ENCODE results near the gene TCFL5.

Gene TCFL5

DNA sequence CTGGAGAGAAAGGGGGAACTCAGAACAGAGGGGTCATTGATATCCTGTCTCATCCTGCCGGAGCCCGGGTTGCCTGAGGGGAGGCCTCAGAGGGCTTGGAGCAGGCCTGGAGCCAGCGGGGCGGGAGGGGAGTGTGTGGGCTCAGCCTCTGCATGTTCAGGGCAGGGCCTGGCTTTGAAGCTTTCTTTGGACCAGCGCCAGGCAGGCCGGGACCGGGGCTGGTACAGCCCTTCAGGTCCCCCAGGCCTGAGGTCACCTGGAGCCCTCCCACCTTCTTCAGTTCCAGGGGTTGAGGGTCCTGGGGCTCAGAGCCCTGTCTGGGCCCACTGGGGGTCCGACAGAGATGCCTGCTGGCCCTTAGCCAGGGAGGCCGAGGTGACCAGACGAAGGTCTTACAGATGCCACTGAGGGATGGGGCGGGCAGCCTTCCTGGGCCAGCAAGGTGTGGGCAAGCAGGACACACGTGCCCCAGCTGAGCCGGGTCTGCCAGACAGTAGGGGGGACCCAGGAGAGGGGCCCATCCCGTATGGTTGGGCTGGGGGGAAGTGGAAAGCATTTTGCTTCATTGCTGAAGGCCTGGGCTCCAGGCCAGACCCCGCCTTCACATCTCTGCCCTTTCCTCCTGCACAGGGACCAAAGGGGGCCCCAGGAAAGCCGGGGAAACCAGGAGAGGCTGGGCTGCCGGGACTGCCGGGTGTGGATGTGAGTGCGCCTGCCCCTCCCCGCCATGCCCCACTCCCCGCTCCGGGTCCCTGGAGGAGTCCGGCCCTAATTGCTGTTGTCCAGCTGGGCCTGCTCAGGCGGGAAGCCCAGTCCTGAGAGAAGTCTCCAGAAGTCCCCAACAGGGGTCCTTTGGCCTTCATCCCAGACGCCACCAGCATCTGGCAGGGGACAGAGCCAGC lies 42.8 kb downstream of the TCFL5 start:
- H3K79me2 ChIP-seq (ENCODE audit: insufficient read depth, low read length) = no peaks in the 10 kb centered on the region
- no peak overlapping the region for H3K27ac ChIP-seq (ENCODE audit: low read length)
- H3K4me2 ChIP-seq (ENCODE audit: insufficient read depth, low read length) = no peak overlapping the region
- H3K4me3 ChIP-seq (ENCODE audit: low read depth in 1 of 2, low read length in 2 of 2) = no peak overlapping the region
- no peak overlapping the region for H2AFZ ChIP-seq (ENCODE audit: low read depth, low read length)
- TF ChIP-seq EZH2 (IDR thresholded peaks at IDR 0.05; ENCODE audit: borderline replicate concordance, low read depth, low read length, severe bottlenecking) = no peak
- TF ChIP-seq, protein P1, sequence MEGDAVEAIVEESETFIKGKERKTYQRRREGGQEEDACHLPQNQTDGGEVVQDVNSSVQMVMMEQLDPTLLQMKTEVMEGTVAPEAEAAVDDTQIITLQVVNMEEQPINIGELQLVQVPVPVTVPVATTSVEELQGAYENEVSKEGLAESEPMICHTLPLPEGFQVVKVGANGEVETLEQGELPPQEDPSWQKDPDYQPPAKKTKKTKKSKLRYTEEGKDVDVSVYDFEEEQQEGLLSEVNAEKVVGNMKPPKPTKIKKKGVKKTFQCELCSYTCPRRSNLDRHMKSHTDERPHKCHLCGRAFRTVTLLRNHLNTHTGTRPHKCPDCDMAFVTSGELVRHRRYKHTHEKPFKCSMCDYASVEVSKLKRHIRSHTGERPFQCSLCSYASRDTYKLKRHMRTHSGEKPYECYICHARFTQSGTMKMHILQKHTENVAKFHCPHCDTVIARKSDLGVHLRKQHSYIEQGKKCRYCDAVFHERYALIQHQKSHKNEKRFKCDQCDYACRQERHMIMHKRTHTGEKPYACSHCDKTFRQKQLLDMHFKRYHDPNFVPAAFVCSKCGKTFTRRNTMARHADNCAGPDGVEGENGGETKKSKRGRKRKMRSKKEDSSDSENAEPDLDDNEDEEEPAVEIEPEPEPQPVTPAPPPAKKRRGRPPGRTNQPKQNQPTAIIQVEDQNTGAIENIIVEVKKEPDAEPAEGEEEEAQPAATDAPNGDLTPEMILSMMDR (IDR thresholded peaks at IDR 0.05; ENCODE audit: borderline replicate concordance, extremely low read depth, low read length, poor library complexity, severe bottlenecking) = no peak
- H3K9ac ChIP-seq (ENCODE audit: low read depth, low read length) = no peak overlapping the region
- H3K9me3 ChIP-seq (ENCODE audit: insufficient read depth, low read length, severe bottlenecking) = no peaks in the 10 kb centered on the region
- no peaks in the 10 kb centered on the region for H3K27me3 ChIP-seq (ENCODE audit: insufficient read depth, low read length, poor library complexity)
- ATAC-seq (ENCODE audit: insufficient read depth, low read depth) (no peak), DNase-seq (no peak)
- H3K4me1 ChIP-seq (ENCODE audit: insufficient read depth, low read length) = no peaks in the 10 kb centered on the region
- peaks cover 33% of the 10 kb centered on the region for H4K20me1 ChIP-seq (ENCODE audit: insufficient read depth, low read length)
- H3K36me3 ChIP-seq (ENCODE audit: insufficient read depth, low read length) = peaks cover 4% of the 10 kb centered on the region; the same call in 1 of the 2 replicates

DNA sequence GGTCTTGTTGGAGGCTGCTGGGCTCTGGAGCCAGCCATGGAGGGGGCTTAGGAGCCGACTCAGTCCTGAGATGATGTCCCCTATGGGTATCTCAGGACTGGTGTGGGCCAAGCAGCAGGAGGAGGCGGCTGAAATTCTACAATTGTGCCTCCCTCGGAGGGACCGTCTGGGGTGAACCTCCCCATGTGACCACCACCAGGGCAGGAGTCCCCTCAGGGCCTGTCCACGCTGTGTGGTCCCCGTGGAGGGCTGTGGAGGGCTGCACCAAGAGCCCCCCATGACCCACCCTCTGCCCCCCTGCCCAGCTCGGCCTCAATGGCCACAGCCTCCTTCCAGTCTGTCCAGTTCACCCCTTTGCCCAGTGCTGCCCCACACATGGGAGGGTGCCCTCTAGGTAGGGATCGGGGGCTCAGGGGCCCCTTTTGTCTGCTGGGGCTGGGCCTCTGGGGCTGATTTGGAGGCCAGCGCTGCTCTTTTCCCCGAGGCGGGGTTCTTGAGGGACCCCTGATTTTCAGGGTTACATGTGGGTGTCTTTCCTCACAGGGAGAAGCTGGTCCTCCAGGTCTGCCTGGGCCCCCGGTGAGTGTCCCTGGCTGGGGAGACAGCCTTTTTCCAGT lies 43.5 kb downstream of the TCFL5 start:
- Histone ChIP-seq H3K36me3 (ENCODE audit: insufficient read depth, low read length) (peaks cover 9% of the 10 kb centered on the region), H3K9me3 (ENCODE audit: insufficient read depth, low read length, severe bottlenecking) (no peaks in the 10 kb centered on the region), H3K4me2 (ENCODE audit: insufficient read depth, low read length) (no peak overlapping the region), H2AFZ (ENCODE audit: low read depth, low read length) (no peak overlapping the region), H3K9ac (ENCODE audit: low read depth, low read length) (no peak overlapping the region), H3K79me2 (ENCODE audit: insufficient read depth, low read length) (no peaks in the 10 kb centered on the region), H3K4me3 (ENCODE audit: low read depth in 1 of 2, low read length in 2 of 2) (no peak overlapping the region), H4K20me1 (ENCODE audit: insufficient read depth, low read length) (peaks cover 38% of the 10 kb centered on the region), H3K27me3 (ENCODE audit: insufficient read depth, low read length, poor library complexity) (no peaks in the 10 kb centered on the region), H3K4me1 (ENCODE audit: insufficient read depth, low read length) (no peaks in the 10 kb centered on the region), H3K27ac (ENCODE audit: low read length) (no peak overlapping the region)
- ATAC-seq (ENCODE audit: insufficient read depth, low read depth) (no peak), DNase-seq (no peak)
- TF ChIP-seq, protein P1 (IDR thresholded peaks at IDR 0.05; ENCODE audit: borderline replicate concordance, extremely low read depth, low read length, poor library complexity, severe bottlenecking) = no peak
- no peak for TF ChIP-seq EZH2 (IDR thresholded peaks at IDR 0.05; ENCODE audit: borderline replicate concordance, low read depth, low read length, severe bottlenecking)

DNA sequence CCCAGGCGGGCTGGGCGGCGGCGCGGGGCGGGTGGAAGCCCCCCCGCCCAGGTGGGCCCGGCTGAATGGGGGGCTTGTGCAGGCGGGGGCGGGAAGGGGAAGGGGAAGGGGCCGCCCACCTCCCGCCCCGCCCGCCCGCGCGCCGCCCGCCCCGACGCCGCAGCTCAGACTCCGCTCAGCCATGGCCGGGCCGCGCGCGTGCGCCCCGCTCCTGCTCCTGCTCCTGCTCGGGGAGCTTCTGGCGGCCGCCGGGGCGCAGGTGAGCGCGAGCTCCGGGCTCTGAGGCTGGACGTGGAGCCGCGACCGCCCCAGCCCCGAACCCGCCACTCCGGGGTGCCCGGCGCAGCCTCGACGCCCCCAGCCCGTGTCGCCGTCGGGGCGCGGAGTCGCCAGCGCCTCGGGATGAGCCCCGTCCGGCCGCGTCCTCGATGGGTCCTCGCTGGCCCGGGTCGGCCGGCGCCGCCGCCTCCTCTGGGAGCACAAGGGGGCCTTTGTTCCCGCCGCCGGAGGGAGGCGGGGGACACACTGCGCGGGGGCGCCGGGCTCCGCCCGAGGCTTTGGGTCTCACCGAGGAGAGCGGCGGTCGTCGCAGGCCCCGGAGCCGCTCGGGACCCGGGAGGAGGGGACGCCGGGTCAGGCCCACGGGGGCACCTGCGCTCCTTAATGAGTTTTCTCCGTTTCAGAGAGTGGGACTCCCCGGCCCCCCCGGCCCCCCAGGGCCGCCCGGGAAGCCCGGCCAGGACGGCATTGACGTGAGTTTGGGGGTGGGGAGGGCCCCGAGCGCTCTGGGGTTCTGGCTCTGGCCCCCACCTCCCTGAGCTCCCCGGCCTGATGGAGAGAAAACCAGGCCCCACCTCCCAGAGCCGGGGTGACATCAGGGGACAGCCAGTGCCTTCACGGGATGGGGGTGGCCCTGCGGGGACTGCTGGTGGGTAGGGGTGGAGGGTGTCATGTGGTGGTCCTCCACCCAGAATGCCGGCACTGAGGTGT lies 44.4 kb downstream of the TCFL5 start, which contains the start of gene COL9A3:
Gene COL9A3, plus strand, starts transcription at position 167 of the 990 bp plus-strand sequence. Its CDS starts 15 bp downstream, at position 182.
- DNase-seq = no peak
- no peaks in the 10 kb centered on the region for H3K79me2 ChIP-seq (ENCODE audit: insufficient read depth, low read length)
- no peak for ATAC-seq (ENCODE audit: insufficient read depth, low read depth)
- H3K27me3 ChIP-seq (ENCODE audit: insufficient read depth, low read length, poor library complexity) = no peaks in the 10 kb centered on the region
- H3K4me3 ChIP-seq (ENCODE audit: low read depth in 1 of 2, low read length in 2 of 2) = no peak within 1 kb of the TSS
- no peak within 1 kb of the TSS for H2AFZ ChIP-seq (ENCODE audit: low read depth, low read length)
- H3K4me1 ChIP-seq (ENCODE audit: insufficient read depth, low read length) = no peaks in the 10 kb centered on the region
- peaks cover 47% of the 10 kb centered on the region for H4K20me1 ChIP-seq (ENCODE audit: insufficient read depth, low read length)
- no peak within 1 kb of the TSS for H3K9ac ChIP-seq (ENCODE audit: low read depth, low read length)
- H3K36me3 ChIP-seq (ENCODE audit: insufficient read depth, low read length) = peaks cover 18% of the 10 kb centered on the region
- no peak within 1 kb of the TSS for H3K27ac ChIP-seq (ENCODE audit: low read length)
- no peaks in the 10 kb centered on the region for H3K9me3 ChIP-seq (ENCODE audit: insufficient read depth, low read length, severe bottlenecking)
- H3K4me2 ChIP-seq (ENCODE audit: insufficient read depth, low read length) = no peak within 1 kb of the TSS
- TF ChIP-seq, protein P1 (IDR thresholded peaks at IDR 0.05; ENCODE audit: borderline replicate concordance, extremely low read depth, low read length, poor library complexity, severe bottlenecking) = no peak
- no peak for TF ChIP-seq EZH2 (IDR thresholded peaks at IDR 0.05; ENCODE audit: borderline replicate concordance, low read depth, low read length, severe bottlenecking)

Measured in DND-41 (cell line).